HG03159 (cell line): ENCODE results near the gene YARS1.

Experiments
- ATAC-seq: cut with Tn5 transposase; IDR thresholded peaks from one replicate; pipeline ENCODE4 v1.9.1; 2021; ENCODE audit warnings: mild to moderate bottlenecking, moderate library complexity; ENCODE audit not compliant: unreplicated experiment

Gene YARS1

GRCh38 chr1:32817159-32817814 lies at the start of gene YARS1, which contains the start of gene S100PBP:
Gene YARS1, minus strand, starts transcription at chr1:32817358. Its CDS starts 114 bp downstream, at chr1:32817244.
Gene S100PBP, plus strand, starts transcription at chr1:32817653. Its CDS starts 8,447 bp downstream, at chr1:32826100.
- ATAC-seq: peak; percentile 81

GRCh38 chr1:32865639-32866405 lies 48.7 kb upstream of the YARS1 start:
- no peak for ATAC-seq

- ATAC-seq: no peak
Observed at GRCh38 chr1:32864375-32865019, 47.3 kb upstream of the YARS1 start.

GRCh38 chr1:32863881-32864245 lies 46.7 kb upstream of the YARS1 start:
- no peak for ATAC-seq

GRCh38 chr1:32863218-32863880 lies 46.2 kb upstream of the YARS1 start:
- ATAC-seq: no peak

DNA sequence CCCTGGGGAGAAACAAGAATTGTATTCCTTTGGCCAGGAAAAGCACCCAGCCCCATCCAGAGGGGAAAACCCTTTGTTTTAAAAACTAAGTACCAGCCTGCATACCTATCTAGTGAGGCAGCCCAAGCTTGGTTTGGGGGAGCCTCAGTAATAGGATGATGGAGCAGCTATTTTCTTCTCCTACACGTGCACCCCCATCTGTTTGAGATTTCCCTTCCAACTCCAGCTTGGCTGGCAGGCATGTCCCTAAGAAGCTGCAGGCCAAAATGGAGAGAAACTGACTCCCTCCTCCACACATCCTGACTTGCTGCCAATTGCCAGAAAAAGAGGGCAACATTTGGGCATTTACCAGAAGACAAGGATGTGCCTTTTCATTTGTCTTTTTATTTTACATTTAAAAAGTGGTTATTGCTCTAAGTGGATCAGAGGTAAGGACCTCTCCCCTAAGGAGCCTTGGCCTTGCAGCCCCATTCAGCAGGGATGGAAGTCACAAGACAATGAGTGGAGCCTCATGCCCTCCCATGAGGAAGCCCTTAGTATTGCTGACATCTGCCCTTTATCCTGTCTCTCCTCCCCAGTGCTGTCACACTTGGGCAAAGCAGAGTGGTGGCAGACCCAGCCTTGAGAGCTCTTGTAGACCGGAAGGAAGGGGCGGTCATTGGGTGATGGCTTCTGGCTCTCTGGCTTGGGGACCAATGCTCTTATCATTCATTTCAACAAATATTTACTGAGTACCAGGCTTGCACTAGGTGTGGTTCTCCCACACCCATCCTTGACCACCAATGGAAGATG lies 44.9 kb upstream of the YARS1 start:
- no peak for ATAC-seq

DNA sequence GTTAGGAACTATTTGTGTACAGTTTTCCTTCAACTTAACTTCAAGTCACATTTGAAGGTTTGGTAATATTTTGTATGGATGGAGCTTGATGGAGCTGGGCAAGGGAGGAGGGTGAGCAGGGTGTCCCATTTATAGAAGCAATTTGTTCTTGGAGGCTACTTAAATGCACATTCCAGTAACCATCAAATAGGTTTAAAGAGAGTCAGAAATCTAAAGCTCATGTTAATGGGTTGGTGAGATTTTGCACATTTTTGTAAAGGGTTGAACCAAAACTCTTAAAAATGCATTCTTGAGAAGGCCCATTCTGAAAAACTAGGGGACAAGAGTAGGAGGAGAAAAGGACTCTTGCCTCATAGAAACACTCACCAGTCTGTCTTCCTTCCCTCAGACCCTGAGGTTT lies 43.4 kb upstream of the YARS1 start:
- no peak for ATAC-seq

- no peak for ATAC-seq
Observed at GRCh38 chr1:32859915-32860314, 42.8 kb upstream of the YARS1 start.

- ATAC-seq: no peak
Observed at GRCh38 chr1:32858791-32859190, 41.6 kb upstream of the YARS1 start.

DNA sequence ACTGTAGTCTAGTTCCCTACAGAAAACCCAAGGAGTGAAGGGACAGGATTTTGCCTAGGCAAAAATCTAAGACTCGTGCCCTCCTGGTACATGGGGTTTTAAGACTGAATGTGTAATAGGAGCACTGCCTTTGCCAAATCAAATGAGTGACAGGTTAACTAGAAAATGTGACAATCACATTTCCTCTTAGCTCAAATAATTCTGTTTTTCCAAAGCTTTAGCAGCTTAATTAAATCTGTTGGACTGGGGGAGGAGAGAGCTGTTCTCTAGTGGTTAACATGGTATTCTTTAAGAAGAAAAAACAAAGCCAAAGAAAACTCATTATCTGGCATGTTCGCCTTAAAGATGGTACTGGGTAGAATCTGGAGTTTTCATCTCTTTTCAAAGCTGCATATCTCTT lies 41.0 kb upstream of the YARS1 start:
- no peak for ATAC-seq

DNA sequence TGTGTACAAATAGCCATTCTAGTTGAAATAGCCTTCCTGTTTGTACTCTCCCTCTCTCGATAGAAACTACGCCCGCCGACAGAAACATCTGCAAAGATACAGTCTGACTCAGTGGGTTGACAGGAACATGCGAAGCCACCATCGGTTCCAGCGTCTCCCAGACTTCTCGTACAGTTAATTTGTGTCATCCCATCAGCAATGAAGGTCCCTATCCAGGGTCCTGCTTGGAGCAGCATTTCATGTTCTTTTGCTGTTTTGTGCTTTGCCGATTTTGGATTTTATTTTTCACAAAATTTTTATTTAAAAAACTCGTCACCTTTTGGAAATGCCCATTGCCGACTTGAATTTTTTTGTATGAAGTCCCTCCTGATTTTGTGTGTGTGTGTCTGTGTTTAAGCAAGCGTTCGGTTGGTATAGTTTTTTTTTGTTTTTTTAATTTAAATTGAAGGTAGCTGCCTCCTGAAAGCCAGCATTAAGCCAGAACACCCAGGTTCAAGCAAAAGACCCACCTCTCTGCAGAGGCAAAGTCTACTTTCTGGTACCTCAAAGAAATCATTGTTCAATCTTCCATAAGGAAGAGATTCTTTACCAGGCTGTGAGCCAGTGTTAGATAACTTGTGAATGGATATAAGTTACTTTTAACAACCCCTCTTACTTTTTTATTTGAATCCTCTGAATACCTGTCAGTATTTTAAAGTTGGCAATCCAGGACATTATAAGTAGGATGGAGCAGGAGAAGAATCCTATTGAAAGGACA lies 38.9 kb upstream of the YARS1 start:
- no peak for ATAC-seq

GRCh38 chr1:32848354-32849063 lies 31.4 kb upstream of the YARS1 start:
- no peak for ATAC-seq

GRCh38 chr1:32831878-32832277 lies 14.7 kb upstream of the YARS1 start:
- ATAC-seq: no peak

- ATAC-seq: no peak
Observed at GRCh38 chr1:32830092-32830852, 13.1 kb upstream of the YARS1 start.

DNA sequence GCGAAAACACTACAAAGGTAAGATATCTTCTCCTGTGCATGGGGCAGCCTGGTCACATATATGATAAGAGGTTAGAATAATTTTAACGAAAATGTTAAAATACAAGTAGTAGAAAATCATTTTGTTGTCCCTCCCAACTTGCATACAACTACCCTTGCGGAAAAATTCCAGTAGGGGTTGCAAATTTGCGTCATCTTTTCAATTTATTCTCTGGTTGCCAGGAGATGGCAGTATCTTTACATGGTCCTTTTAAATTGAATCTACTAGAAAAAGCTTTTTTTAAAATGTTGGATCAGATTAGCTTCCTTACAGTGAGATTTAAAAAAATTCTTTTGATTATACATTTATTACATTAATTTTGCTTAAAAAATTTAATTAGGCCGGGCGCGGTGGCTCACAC lies 11.2 kb upstream of the YARS1 start:
- ATAC-seq: no peak

- ATAC-seq: no peak
Observed at GRCh38 chr1:32825181-32825580, 8.0 kb upstream of the YARS1 start.

DNA sequence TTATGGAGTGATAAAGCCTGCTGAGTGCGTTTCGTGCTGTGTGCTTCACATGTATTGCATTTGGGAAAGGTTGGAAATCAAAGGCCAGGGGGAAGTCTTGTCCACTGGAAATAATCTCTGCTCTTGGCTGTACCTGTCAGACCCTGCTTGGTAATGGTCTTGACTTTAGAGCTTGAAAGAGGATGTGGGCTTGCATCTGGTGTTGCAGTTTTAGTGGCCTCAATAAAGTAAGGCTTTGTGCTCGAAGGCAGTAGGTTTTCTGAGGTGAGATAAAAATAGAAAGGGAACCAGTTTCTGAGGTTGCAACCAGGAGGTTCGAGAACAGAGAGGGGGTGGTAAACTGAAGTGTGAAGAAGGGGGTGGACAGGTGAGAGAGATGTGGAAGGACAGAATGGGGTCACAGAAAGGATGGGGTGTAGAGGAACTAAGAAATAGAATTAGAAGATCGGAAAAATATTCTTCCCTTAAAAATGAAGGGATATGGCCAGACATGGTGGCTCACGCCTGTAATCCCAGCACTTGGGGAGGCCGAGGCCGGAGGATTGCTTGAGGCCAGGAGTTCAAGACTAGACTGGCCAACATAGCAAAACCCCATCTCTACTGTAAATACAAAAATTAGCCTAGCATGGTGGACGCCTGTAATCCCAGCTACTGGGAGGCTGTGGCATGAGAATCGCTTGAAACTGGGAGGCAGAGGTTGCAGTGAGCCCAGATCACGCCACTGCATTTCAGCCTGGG lies 1.8 kb upstream of the YARS1 start:
- ATAC-seq: peak; percentile 34
